HG03039 (cell line): ENCODE results near the gene ZNF654.

ENCODE experiments used
- ATAC-seq: cut with Tn5 transposase; IDR thresholded peaks from one replicate; pipeline ENCODE4 v1.9.1; 2021; ENCODE audit warnings: mild to moderate bottlenecking, moderate library complexity; ENCODE audit not compliant: unreplicated experiment

ZNF654 gene

GRCh38 chr3:88191872-88192409, 132.9 kb downstream of the ZNF654 start:
- no peak for ATAC-seq

- ATAC-seq = no peak
These were observed 133.6 kb downstream of the ZNF654 start for GRCh38 chr3:88192631-88193030.
